Hematopoietic multipotent progenitor cell treated with erythropoietin and hydrocortisone succinate and interleukin-3 and kit ligand, for 4 days (in vitro differentiated cells): Measurements from ENCODE around the gene RGMA.

Source experiments
- DNase-seq: peaks from one replicate; pipeline ENCODE4 v3.0.0-alpha.2; 2015

The RGMA gene

DNA sequence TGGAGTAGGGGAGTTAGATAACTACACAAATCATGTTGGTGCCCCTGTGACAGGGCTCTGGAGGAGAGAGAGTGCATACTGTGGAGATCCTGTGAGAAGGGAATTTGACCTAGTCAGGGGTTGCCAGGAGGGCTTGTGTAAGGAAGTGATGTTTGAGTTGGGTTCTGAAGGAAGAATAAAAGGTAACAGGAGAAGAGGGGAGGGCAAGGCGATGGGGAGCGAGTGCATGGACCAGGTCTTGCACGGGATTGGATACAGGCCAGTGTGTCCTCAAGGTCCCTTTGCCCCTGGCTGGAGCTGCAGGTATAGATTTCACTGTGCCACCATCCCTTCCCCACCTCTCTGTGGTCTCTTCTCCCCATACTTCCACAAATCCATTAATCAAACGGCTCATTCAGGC, 83.9 kb downstream of the RGMA start:
- no peak for DNase-seq

DNA sequence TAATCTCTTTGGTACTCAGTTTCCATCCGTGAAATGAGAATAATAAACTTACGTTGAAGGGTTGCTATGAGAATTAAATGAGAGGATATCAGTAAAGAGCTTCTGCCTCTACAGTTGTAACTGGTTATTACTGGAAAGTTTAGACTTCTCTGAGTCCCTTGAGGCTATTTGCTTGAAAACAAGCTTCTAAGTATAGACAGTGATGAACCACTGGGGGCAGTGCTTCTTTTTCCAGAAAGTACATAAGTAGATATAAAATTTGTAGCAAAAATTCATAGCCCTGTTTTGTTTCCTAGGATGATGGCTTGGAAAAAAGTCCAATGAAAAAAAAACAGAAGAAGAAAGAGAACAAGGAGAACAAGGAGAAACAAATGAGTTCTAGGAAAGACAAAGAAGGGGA, 87.1 kb downstream of the RGMA start:
- DNase-seq, result peak; percentile 44

DNA sequence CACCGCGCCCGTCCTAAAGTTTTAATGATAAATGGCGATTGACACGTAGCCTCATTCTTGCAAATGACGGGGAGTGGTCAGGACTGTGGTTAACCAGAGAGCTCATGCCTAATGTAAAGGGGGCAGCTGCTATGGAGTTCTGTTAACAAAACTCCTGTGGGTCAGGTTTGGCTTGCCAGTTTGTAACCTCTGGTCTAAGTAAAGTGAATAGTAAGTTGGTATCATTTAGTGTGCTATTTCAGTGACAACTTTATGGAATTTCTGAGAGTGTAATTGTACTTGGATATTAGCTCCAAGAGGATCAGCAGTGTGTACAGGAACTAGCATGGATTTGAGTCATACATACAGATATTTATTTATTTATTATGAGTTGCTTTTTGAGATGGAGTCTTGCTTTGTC, 87.9 kb downstream of the RGMA start:
- DNase-seq, result no peak

DNA sequence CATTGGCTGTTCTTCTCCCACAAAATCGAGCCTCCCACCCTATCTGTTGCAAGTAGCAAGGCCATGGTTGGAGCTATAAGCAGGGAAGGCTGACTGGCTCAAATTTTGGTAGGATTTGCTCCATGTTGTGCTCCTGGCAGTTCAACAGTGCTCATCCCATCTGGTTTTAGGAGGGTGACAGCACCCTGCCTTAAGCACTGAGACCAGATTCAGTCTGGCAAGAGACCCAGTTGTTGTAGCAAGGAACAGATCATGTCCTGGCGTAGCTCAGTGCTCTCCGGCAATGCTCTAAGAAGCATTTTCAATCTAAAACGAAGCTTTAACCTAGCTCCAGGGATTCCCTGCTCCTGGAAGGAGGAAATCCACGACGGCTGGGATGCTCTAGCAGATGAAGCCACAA, 91.2 kb downstream of the RGMA start:
- no peak for DNase-seq

DNA sequence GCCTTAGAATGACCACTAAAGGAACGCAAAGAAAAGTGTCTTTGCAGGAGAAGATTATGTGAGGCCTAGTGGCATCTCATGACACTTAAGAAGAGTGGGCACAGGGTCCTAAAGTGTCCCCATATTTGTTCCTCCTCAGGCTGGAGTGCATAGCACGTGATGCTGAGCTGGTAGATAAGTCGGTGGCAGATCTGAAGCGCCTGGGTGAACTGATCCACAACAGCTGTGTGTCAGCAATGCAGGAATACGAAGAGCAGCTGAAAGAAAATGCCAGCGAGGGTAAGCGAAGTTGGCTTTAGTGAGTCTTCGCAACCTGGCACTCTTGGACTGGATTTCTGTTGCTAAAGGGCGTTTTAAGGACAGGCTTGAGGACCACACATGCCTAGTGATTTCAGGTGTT, 96.3 kb downstream of the RGMA start:
- DNase-seq, result no peak

DNA sequence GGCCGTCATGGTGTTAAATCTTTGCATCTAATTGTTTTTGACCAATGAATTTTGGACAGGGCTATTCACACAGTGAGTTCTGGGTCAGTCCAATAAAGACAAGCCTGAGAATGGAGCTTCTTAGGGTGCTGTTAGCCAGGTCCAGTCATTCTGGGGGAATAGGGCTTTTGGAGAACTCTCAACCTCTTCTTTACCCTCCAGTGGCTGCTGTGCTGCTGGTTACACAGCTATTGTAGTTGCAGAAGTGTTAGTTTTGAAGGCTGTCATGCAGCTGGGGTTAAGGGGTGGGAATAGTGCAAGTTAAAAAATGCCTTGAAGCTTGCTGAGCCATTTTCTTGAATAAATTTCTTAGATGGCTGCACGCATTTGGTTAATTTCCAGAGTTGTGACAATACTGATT, 99.0 kb downstream of the RGMA start:
- no peak for DNase-seq

DNA sequence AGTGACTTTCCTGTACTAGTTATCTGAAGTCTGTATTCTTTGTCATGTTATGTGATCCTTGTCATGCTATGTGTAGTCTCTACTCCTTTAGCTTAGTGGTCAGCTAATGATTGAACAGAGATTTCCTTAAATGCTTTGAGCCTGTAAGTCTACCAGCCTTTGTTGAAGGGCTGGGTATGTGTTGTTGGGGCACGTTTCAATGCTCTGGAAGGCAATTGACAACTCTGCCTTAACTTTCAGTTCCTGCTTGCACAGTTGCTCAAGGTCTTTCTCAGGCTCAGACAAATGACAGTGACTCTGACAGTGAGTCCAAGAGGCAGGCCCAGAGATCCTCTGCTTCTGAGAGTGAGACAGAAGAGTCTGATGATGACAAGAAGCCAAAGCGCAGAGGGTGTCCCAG, 99.5 kb downstream of the RGMA start:
- no peak for DNase-seq
